Ishikawa (cell line): Measurements from ENCODE around the gene ZNF3.

ENCODE experiments used
- CEBPB ChIP-seq: IDR thresholded peaks from 2 replicates; pipeline ENCODE4 v1.6.1; 2012
- CREB1 ChIP-seq: IDR thresholded peaks from 2 replicates; pipeline ENCODE4 v1.6.1; 2012; ENCODE audit warnings: low read depth
- EGR1 ChIP-seq: IDR thresholded peaks from 2 replicates; pipeline ENCODE4 v1.6.1; 2012
- EP300 ChIP-seq: IDR thresholded peaks from 2 replicates; pipeline ENCODE4 v1.6.1; 2012; ENCODE audit warnings: borderline replicate concordance
- FOXM1 ChIP-seq: IDR thresholded peaks from 2 replicates; pipeline ENCODE4 v1.6.1; 2012; ENCODE audit warnings: low read depth, borderline replicate concordance
- MAX ChIP-seq: IDR thresholded peaks from 2 replicates; pipeline ENCODE4 v1.6.1; 2012
- NFIC ChIP-seq: IDR thresholded peaks from 2 replicates; pipeline ENCODE4 v1.6.1; 2012
- RAD21 ChIP-seq: IDR thresholded peaks from 2 replicates; pipeline ENCODE4 v1.6.1; 2012; ENCODE audit warnings: low read depth
- REST ChIP-seq: IDR thresholded peaks from 2 replicates; pipeline ENCODE4 v1.6.1; 2012; ENCODE audit warnings: low read depth, mild to moderate bottlenecking
- TAF1 ChIP-seq: IDR thresholded peaks from 2 replicates; pipeline ENCODE4 v1.6.1; 2012; ENCODE audit warnings: low read depth, mild to moderate bottlenecking
- TCF12 ChIP-seq: IDR thresholded peaks from 2 replicates; pipeline ENCODE4 v1.6.1; 2012; ENCODE audit warnings: low read depth
- TEAD4 ChIP-seq: IDR thresholded peaks from 2 replicates; pipeline ENCODE4 v1.6.1; 2012
- USF1 ChIP-seq: IDR thresholded peaks from 2 replicates; pipeline ENCODE4 v1.6.1; 2012
- YY1 ChIP-seq: IDR thresholded peaks from 2 replicates; pipeline ENCODE4 v1.6.1; 2012; ENCODE audit warnings: low read depth
- ZBTB7A ChIP-seq: IDR thresholded peaks from 2 replicates; pipeline ENCODE4 v1.6.1; 2012; ENCODE audit warnings: low read depth

ZNF3 gene

GRCh38 chr7:100064162-100064561 lies 17.4 kb downstream of the ZNF3 start:
- TF ChIP-seq EP300 (no peak), CREB1 (no peak), TCF12 (no peak), TAF1 (no peak), USF1 (no peak), EGR1 (no peak), FOXM1 (no peak), CEBPB (no peak), YY1 (no peak), RAD21 (no peak), NFIC (no peak), ZBTB7A (no peak)

DNA sequence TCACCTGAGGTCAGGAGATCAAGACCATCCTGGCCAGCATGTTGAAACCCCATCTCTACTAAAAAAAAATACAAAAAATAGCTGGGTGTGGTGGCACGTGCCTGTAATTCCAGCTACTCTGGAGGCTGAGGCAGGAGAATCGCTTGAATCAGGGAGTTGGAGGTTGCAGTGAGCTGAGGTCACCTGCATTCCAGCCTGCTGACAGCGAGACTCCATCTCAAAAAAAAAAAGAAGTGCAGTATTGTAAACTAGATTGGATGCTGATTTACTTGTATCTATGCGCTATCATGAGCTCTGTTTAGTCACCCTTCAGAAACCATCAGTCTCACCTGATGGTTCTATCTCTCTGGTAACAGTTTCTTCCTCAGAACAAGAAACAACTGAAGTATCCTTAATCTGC lies 18.1 kb downstream of the ZNF3 start:
- no peak for TF ChIP-seq ZBTB7A
- no peak for TF ChIP-seq EP300
- no peak for TF ChIP-seq REST
- no peak for TF ChIP-seq TEAD4
- TF ChIP-seq YY1 = no peak
- TF ChIP-seq CREB1 = no peak
- no peak for TF ChIP-seq CEBPB
- TF ChIP-seq USF1 = no peak
- TF ChIP-seq MAX = no peak
- no peak for TF ChIP-seq TCF12
- no peak for TF ChIP-seq FOXM1
- TF ChIP-seq NFIC = no peak
- TF ChIP-seq RAD21 = no peak
- TF ChIP-seq EGR1 = no peak
- TF ChIP-seq TAF1 = no peak

GRCh38 chr7:100061518-100062193 lies 19.9 kb downstream of the ZNF3 start:
- TF ChIP-seq ZBTB7A (no peak), CEBPB (no peak), TAF1 (no peak), MAX (no peak), RAD21 (no peak), TEAD4 (no peak), REST (no peak), FOXM1 (no peak), EGR1 (no peak), EP300 (no peak), TCF12 (no peak), CREB1 (no peak), USF1 (no peak), YY1 (no peak), NFIC (no peak)

DNA sequence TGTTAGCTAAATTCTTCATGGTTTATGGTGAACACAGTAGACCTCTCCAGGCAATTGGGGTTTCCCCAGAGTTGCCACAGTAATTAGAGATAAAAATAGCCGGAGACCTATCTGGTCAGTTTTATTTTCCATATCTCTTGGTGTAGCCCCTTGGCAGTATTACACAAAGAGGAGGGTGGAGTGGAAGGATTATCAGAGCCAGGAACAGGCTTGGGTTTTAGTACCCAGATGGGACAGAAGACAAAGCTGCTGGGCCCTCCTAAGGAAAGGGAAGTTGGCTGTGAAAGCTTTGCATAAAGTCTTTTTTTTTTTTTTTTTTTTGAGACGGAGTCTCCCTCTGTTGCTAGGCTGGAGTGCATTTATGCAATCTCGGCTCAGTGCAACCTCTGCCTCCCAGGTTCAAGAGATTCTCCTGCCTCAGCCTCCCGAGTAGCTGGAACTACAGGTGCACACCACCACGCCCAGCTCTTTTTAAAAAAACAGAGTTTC lies 22.2 kb downstream of the ZNF3 start:
- TF ChIP-seq RAD21 (no peak), CREB1 (no peak), MAX (no peak), CEBPB (no peak), FOXM1 (no peak), NFIC (no peak), EP300 (no peak), TEAD4 (no peak), USF1 (no peak), REST (no peak), YY1 (no peak), TAF1 (no peak), TCF12 (no peak), EGR1 (no peak), ZBTB7A (no peak)
